ENCODE data around the gene GDPD4.

GDPD4 gene

GRCh38 chr11:77172666-77172982 is 128.9 kb downstream of the GDPD4 start:
- no peak for DNase-seq

- DNase-seq = no peak
Observed at GRCh38 chr11:77171885-77172665, 129.4 kb downstream of the GDPD4 start.

GRCh38 chr11:77171254-77171653 is 130.2 kb downstream of the GDPD4 start:
- DNase-seq = no peak

GRCh38 chr11:77170107-77170506 is 131.4 kb downstream of the GDPD4 start:
- no peak for DNase-seq

- DNase-seq = no peak
Observed at GRCh38 chr11:77167791-77168190, 133.7 kb downstream of the GDPD4 start.

GRCh38 chr11:77167111-77167626 is 134.3 kb downstream of the GDPD4 start:
- DNase-seq = no peak

Measured in fibroblast of skin of abdomen (primary cell).